Measurements from ENCODE around the gene BSND.
"Not testable (repeated sequence)": the region's sequence is repeated elsewhere in the genome, so short reads cannot be mapped to it uniquely, and the experiment has no call there.

Gene BSND

DNA sequence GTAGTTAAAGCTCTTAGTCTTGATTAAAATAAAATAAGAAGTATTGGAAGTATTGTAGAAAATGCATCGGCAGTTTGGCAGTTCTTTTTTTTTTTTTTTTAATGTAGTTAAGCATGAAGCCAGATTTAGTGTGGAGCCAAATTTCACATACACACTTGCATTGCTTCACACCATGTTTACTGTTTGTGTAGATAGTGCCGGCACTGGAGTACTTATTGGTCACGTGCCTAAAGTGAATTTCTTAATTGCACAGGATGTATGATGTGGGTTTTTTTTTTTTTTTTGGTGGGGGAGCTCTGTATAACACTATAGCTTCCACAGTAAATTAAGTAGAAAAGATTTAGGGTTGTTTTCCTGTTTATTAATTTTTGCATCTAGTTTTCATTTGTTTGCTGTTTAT, 39.5 kb upstream of the BSND start:
- Histone ChIP-seq H3K4me3 (ENCODE audit: low read length) (no peak overlapping the region), H4K20me1 (ENCODE audit: insufficient read depth, low read length) (no peaks in the 10 kb centered on the region), H3K27ac (ENCODE audit: low read length) (no peak overlapping the region), H3K36me3 (replicated peaks; ENCODE audit: insufficient read depth, low read length) (no peaks in the 10 kb centered on the region), H3K4me2 (ENCODE audit: low read depth, low read length) (no peak overlapping the region), H3K79me2 (ENCODE audit: low read length) (no peaks in the 10 kb centered on the region), H3K9me3 (replicated peaks; ENCODE audit: insufficient read depth, low read length) (no peaks in the 10 kb centered on the region), H2AFZ (ENCODE audit: low read length) (no peak overlapping the region), H3K4me1 (ENCODE audit: low read length) (no peaks in the 10 kb centered on the region), H3K9me2 (replicated peaks; ENCODE audit: insufficient read depth, low read length) (no peaks in the 10 kb centered on the region), H3K27me3 (replicated peaks; ENCODE audit: insufficient read depth, low read length) (no peaks in the 10 kb centered on the region), H3F3A (ENCODE audit: insufficient read depth, low read length) (no peaks in the 10 kb centered on the region), H3K9ac (ENCODE audit: low read length) (no peak overlapping the region)
- DNase-seq, result no peak
- no peak for TF ChIP-seq EZH2 (optimal IDR thresholded peaks at IDR 0.05; ENCODE audit: low read depth, low read length)
- no peak for TF ChIP-seq CTCF (IDR thresholded peaks at IDR 0.05; ENCODE audit: low read length)
- TF ChIP-seq EZH2phosphoT487 (IDR thresholded peaks at IDR 0.05; ENCODE audit: low read length), result no peak

- H2AFZ ChIP-seq (ENCODE audit: low read length), result no peak overlapping the region
- no peak overlapping the region for H3K4me3 ChIP-seq (ENCODE audit: low read length)
- no peaks in the 10 kb centered on the region for H3F3A ChIP-seq (ENCODE audit: insufficient read depth, low read length)
- H3K4me1 ChIP-seq (ENCODE audit: low read length), result peaks cover 12% of the 10 kb centered on the region
- no peak overlapping the region for H3K9ac ChIP-seq (ENCODE audit: low read length)
- H3K27me3 ChIP-seq (replicated peaks; ENCODE audit: insufficient read depth, low read length), result no peaks in the 10 kb centered on the region
- H3K9me2 ChIP-seq (replicated peaks; ENCODE audit: insufficient read depth, low read length), result no peaks in the 10 kb centered on the region
- no peaks in the 10 kb centered on the region for H4K20me1 ChIP-seq (ENCODE audit: insufficient read depth, low read length)
- no peaks in the 10 kb centered on the region for H3K79me2 ChIP-seq (ENCODE audit: low read length)
- no peaks in the 10 kb centered on the region for H3K36me3 ChIP-seq (replicated peaks; ENCODE audit: insufficient read depth, low read length)
- no peak overlapping the region for H3K4me2 ChIP-seq (ENCODE audit: low read depth, low read length)
- DNase-seq, result no peak
- no peaks in the 10 kb centered on the region for H3K9me3 ChIP-seq (replicated peaks; ENCODE audit: insufficient read depth, low read length)
- no peak for TF ChIP-seq CTCF (IDR thresholded peaks at IDR 0.05; ENCODE audit: low read length)
- TF ChIP-seq EZH2phosphoT487 (IDR thresholded peaks at IDR 0.05; ENCODE audit: low read length), result no peak
- TF ChIP-seq EZH2 (optimal IDR thresholded peaks at IDR 0.05; ENCODE audit: low read depth, low read length), result no peak
- H3K27ac ChIP-seq (ENCODE audit: low read length), result no peak overlapping the region
Measured at GRCh38 chr1:54962612-54963395, 35.9 kb upstream of the BSND start.

DNA sequence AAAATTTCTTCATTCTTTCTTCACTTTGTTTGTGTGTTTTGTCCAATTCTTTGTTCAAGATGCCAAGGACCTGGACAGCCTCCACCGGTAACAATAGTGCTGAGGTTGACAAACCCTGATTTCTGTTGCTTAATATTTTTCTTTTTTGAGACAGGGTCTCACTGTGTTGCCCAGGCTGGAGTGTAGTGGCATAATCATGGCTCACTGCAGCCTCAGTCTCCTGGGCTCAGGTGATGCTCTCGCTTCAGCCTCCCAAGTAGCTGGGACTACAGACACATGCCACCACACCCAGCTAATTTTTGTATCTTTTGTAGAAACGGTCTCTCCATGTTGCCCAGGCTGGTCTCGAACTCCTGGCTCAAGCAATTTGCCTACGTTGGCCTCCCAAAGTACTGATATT, 34.9 kb upstream of the BSND start:
- not testable (repeated sequence) for H3K9ac ChIP-seq (ENCODE audit: low read length); H3K27me3 ChIP-seq (replicated peaks; ENCODE audit: insufficient read depth, low read length); H3K4me3 ChIP-seq (ENCODE audit: low read length); DNase-seq; H2AFZ ChIP-seq (ENCODE audit: low read length); H4K20me1 ChIP-seq (ENCODE audit: insufficient read depth, low read length); H3K27ac ChIP-seq (ENCODE audit: low read length); H3K36me3 ChIP-seq (replicated peaks; ENCODE audit: insufficient read depth, low read length); H3K9me2 ChIP-seq (replicated peaks; ENCODE audit: insufficient read depth, low read length); H3K79me2 ChIP-seq (ENCODE audit: low read length); H3F3A ChIP-seq (ENCODE audit: insufficient read depth, low read length); H3K4me2 ChIP-seq (ENCODE audit: low read depth, low read length); H3K9me3 ChIP-seq (replicated peaks; ENCODE audit: insufficient read depth, low read length)
- peaks cover 12% of the 10 kb centered on the region for H3K4me1 ChIP-seq (ENCODE audit: low read length)

- H3K9me2 ChIP-seq (replicated peaks; ENCODE audit: insufficient read depth, low read length), result no peaks in the 10 kb centered on the region
- peak; percentile 34 for DNase-seq
- H3K9ac ChIP-seq (ENCODE audit: low read length), result no peak overlapping the region
- H3K4me1 ChIP-seq (ENCODE audit: low read length), result peaks cover 12% of the 10 kb centered on the region
- no peaks in the 10 kb centered on the region for H3K79me2 ChIP-seq (ENCODE audit: low read length)
- TF ChIP-seq EZH2 (optimal IDR thresholded peaks at IDR 0.05; ENCODE audit: low read depth, low read length) (no peak), CTCF (IDR thresholded peaks at IDR 0.05; ENCODE audit: low read length) (no peak)
- H3K9me3 ChIP-seq (replicated peaks; ENCODE audit: insufficient read depth, low read length), result no peaks in the 10 kb centered on the region
- H3K4me2 ChIP-seq (ENCODE audit: low read depth, low read length), result peak overlapping the region; percentile 28; the same call in 1 of the 2 replicates
- no peaks in the 10 kb centered on the region for H3F3A ChIP-seq (ENCODE audit: insufficient read depth, low read length)
- peak overlapping the region; percentile 68 for H2AFZ ChIP-seq (ENCODE audit: low read length)
- no peaks in the 10 kb centered on the region for H3K36me3 ChIP-seq (replicated peaks; ENCODE audit: insufficient read depth, low read length)
- H4K20me1 ChIP-seq (ENCODE audit: insufficient read depth, low read length), result no peaks in the 10 kb centered on the region
- H3K27me3 ChIP-seq (replicated peaks; ENCODE audit: insufficient read depth, low read length), result no peaks in the 10 kb centered on the region
- H3K27ac ChIP-seq (ENCODE audit: low read length), result no peak overlapping the region
- no peak overlapping the region for H3K4me3 ChIP-seq (ENCODE audit: low read length)
Measured at GRCh38 chr1:54965624-54966340, 33.0 kb upstream of the BSND start.
